ENCODE data around the gene PDLIM3.

GRCh38 chr4:185566425-185566824 is 31.1 kb upstream of the PDLIM3 start:
- no peak for TF ChIP-seq CTCF (IDR thresholded peaks at IDR 0.05)
- TF ChIP-seq EZH2 (IDR thresholded peaks at IDR 0.05; ENCODE audit: borderline replicate concordance, insufficient read depth, low read depth, low read length, poor library complexity, severe bottlenecking) = no peak
